Mammary epithelial cell (primary cell): Measurements from ENCODE around the gene GLRA3.

ENCODE experiments used
- EZH2 ChIP-seq: IDR thresholded peaks from 2 replicates; pipeline ENCODE4 v1.6.1; 2012; ENCODE audit warnings: low read length, inconsistent platforms, borderline replicate concordance
- TF ChIP-seq, protein P1 (sequence below), 2 donors: IDR thresholded peaks in 1 of 2; conservative IDR thresholded peaks in 1 of 2; 2 replicates each; pipeline ENCODE4 v1.5.1; 2011 to 2012; ENCODE audit warnings: inconsistent platforms in 2 of 2, low read length in 2 of 2, mild to moderate bottlenecking in 2 of 2, control low read depth in 1 of 2, low read depth in 1 of 2; ENCODE audit not compliant: insufficient read depth in 1 of 2; ENCODE audit errors: extremely low read depth in 1 of 2

DNA sequence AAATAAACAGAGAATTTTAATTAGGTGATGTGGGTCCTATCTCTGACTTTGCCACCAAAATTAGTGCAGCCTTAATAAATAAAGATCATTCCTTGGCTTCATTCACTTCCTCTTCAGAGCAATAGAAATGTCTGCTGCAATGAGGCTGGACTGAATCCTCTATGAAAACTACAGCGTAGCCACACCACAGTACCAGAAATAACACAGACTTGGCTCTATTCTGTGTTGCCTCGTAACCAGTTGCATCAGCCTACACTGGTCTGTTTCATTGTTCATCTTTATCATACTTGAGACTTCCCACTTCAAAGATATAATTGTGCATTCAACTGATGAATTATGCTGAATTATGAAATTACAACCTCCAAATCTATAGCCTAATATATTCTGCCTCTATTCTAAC, 15.8 kb downstream of the GLRA3 start:
- TF ChIP-seq, protein P1, sequence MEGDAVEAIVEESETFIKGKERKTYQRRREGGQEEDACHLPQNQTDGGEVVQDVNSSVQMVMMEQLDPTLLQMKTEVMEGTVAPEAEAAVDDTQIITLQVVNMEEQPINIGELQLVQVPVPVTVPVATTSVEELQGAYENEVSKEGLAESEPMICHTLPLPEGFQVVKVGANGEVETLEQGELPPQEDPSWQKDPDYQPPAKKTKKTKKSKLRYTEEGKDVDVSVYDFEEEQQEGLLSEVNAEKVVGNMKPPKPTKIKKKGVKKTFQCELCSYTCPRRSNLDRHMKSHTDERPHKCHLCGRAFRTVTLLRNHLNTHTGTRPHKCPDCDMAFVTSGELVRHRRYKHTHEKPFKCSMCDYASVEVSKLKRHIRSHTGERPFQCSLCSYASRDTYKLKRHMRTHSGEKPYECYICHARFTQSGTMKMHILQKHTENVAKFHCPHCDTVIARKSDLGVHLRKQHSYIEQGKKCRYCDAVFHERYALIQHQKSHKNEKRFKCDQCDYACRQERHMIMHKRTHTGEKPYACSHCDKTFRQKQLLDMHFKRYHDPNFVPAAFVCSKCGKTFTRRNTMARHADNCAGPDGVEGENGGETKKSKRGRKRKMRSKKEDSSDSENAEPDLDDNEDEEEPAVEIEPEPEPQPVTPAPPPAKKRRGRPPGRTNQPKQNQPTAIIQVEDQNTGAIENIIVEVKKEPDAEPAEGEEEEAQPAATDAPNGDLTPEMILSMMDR (conservative IDR thresholded peaks at IDR 0.05 in 1 of 2, IDR thresholded peaks at IDR 0.05 in 1 of 2; ENCODE audit: extremely low read depth in 1 of 2, insufficient read depth in 1 of 2, low read depth in 1 of 2, low read length in 2 of 2), result no peak
- TF ChIP-seq EZH2, result no peak
